ACC112 (cell line): ENCODE data around the gene LY9.

Source experiments
- H2AFZ ChIP-seq: fragments of 200-600 bp; sonication (generic); one replicate; pipeline ENCODE4 v1.6.0; 2017; ENCODE audit warnings: antibody characterized with exemption, low read length; ENCODE audit not compliant: unreplicated experiment
- H3K27ac ChIP-seq: fragments of 200-600 bp; sonication (generic); 2 replicates; pipeline ENCODE4 v1.5.1; 2014; ENCODE audit warnings: low read depth, mild to moderate bottlenecking, antibody characterized with exemption, low read length, moderate library complexity
- H3K27me3 ChIP-seq: fragments of 200-600 bp; sonication (generic); 2 replicates; pipeline ENCODE4 v1.6.1; 2014; ENCODE audit warnings: mild to moderate bottlenecking, antibody characterized with exemption, low read length, moderate library complexity, mixed read lengths; ENCODE audit not compliant: insufficient read depth
- H3K36me3 ChIP-seq: fragments of 200-600 bp; sonication (generic); 2 replicates; pipeline ENCODE4 v1.6.1; 2016; ENCODE audit warnings: mild to moderate bottlenecking, antibody characterized with exemption, low read length, moderate library complexity, mixed read lengths; ENCODE audit not compliant: insufficient read depth
- H3K4me1 ChIP-seq: fragments of 200-600 bp; sonication (generic); one replicate; pipeline ENCODE4 v1.6.1; 2016; ENCODE audit warnings: low read length, mixed read lengths; ENCODE audit not compliant: insufficient read depth, unreplicated experiment, control insufficient read depth
- H3K4me3 ChIP-seq: fragments of 200-600 bp; sonication (generic); 2 replicates; pipeline ENCODE4 v1.5.1; 2014; ENCODE audit warnings: mild to moderate bottlenecking, low read depth, low read length
- H3K79me2 ChIP-seq: fragments of 200-600 bp; sonication (generic); one replicate; pipeline ENCODE4 v1.6.0; 2016; ENCODE audit warnings: low read length; ENCODE audit not compliant: control insufficient read depth, unreplicated experiment, insufficient read depth

LY9 gene

DNA sequence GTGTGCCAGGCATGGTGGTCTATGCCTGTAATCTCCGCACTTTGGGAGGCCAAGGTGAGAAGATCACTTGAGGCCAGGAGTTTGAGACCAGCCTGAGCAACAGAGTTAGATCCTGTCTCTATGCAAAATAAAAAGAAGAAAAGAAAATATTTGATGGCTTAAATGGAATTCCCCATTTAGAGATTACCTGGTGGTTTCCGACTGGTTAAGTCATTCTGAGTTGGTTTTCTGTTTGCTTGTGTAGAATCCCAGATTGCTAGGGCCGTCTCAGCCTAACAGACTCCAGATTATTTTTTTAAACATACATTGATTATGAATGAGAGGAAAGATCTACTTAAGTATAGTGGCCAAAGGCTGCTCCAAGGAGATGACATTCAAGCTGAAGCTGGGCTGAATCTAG is 22.9 kb upstream of the LY9 start:
- no peaks in the 10 kb centered on the region for H3K36me3 ChIP-seq
- H3K27me3 ChIP-seq: peaks cover 29% of the 10 kb centered on the region
- H3K27ac ChIP-seq: no peak overlapping the region
- no peak overlapping the region for H3K4me3 ChIP-seq
- H3K79me2 ChIP-seq: no peaks in the 10 kb centered on the region
- H3K4me1 ChIP-seq: no peaks in the 10 kb centered on the region
- no peak overlapping the region for H2AFZ ChIP-seq

DNA sequence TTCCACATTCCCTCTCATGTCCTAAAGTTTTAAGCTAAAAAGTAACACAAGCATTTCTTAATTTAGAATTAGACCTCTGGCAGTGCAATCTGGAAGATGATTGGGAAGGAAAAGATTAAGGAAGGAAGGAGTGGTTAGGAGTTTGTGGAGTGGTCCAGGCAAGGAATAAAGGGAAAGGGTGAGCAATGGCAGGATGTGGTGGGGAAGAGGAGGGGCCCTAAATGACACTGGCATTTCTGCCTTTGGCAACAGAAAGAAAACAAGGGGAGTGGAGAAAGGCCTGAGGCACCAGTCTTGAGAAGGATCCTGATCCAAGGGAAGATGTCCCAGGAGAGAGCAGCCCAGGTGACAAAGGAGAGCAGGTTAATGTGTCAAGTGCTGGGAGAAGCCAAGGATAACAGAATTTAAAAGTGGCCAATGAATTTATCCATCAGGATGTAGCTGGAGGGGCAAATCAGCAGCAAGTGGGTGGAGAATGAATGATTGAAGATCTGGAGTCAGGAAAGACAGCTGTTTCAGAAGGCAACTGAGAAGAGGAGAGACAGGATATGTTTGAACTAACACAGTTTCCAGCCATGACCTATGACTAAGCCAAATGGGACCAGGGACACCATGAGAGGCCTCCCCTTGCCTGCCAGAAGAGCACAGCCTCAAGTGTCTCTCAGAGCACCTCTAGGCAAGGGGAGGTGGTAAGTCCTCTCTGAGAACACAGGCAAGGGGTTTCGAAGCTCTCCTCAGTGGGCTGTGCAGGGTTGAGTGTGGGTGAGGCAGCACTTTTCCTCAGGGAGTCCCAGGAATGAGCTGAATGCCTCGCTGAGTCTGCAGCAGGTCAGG is 20.9 kb upstream of the LY9 start:
- no peaks in the 10 kb centered on the region for H3K36me3 ChIP-seq
- no peak overlapping the region for H3K4me3 ChIP-seq
- H3K79me2 ChIP-seq: no peaks in the 10 kb centered on the region
- H3K4me1 ChIP-seq: no peaks in the 10 kb centered on the region
- H3K27me3 ChIP-seq: peaks cover 24% of the 10 kb centered on the region
- H2AFZ ChIP-seq: no peak overlapping the region
- H3K27ac ChIP-seq: no peak overlapping the region

DNA sequence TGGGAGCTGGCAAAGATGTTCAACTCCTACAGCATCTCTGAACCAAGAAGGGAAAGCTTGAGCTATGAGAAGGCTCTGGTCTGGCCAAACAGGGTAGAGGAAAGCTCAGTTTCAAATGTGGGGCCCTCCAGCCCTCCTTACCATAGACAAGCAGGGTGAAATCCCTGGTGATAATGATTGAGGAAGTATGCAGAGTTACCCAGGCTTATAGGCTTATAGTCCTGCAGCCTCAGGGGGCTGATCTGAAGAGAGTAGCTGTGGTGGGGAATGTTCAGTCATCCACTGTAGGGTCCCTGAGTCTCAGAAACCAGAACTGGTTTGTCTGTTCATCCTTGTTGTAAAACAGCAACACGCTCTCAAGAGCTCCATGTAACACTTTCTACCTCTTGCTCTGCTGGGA is 19.8 kb upstream of the LY9 start:
- Histone ChIP-seq H3K4me3 (no peak overlapping the region), H3K79me2 (no peaks in the 10 kb centered on the region), H3K36me3 (no peaks in the 10 kb centered on the region), H3K4me1 (no peaks in the 10 kb centered on the region), H3K27ac (no peak overlapping the region), H2AFZ (no peak overlapping the region), H3K27me3 (peaks cover 22% of the 10 kb centered on the region)

DNA sequence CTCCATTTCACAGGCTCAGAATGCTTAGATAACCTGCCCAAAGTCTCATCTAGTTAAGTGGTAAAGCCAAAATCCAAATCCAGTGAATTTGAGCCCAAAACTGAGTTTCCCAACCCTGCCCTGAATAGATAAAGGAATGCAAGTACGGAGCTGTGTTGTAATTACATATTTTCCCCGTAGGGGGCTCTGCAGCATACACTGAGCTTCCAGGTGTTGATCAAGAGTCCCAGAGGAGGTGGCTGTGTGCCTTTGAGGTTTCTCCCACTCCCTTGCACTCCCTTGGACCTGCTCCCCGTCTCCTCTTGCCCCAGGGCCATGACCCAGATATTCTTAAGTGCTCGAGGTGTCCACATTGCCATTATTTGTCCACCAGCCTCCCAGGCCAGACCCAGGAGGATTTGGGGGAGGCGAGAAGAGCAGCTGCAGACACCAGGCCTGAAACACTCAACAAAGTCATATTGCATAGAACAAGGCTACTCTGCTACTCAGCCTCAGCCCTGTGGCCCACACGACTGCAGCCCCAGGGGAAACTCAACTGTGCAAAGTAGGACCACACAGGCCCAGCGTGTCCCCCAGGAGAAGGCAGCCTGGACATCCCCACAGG is 18.4 kb upstream of the LY9 start:
- Histone ChIP-seq H3K27ac (no peak overlapping the region), H3K27me3 (peaks cover 16% of the 10 kb centered on the region; the same call in 1 of the 2 replicates), H2AFZ (no peak overlapping the region), H3K79me2 (no peaks in the 10 kb centered on the region), H3K4me3 (no peak overlapping the region), H3K36me3 (no peaks in the 10 kb centered on the region), H3K4me1 (no peaks in the 10 kb centered on the region)

DNA sequence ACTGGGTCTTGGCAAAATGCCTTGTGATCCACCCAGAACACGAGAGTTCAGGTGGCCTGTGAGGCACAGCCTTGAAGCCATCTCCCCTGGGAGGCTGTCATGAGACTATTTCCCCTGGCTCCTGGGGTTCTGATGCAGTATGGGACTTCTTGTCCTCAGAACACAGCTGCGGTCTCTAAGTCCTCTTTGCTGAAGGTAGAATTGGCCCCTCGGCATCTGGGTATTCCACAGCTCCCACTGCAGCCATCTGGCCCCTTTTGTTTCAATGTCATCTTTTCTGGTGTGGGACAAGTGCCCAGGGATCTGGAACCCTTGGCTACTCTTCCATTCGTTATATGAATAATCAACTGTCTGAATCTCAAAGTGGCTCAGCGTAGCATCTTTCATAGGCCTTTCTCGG is 17.0 kb upstream of the LY9 start:
- Histone ChIP-seq H3K36me3 (no peaks in the 10 kb centered on the region), H3K27ac (no peak overlapping the region), H3K27me3 (peaks cover 8% of the 10 kb centered on the region; the same call in 1 of the 2 replicates), H3K79me2 (no peaks in the 10 kb centered on the region), H3K4me1 (no peaks in the 10 kb centered on the region), H2AFZ (no peak overlapping the region), H3K4me3 (no peak overlapping the region)

DNA sequence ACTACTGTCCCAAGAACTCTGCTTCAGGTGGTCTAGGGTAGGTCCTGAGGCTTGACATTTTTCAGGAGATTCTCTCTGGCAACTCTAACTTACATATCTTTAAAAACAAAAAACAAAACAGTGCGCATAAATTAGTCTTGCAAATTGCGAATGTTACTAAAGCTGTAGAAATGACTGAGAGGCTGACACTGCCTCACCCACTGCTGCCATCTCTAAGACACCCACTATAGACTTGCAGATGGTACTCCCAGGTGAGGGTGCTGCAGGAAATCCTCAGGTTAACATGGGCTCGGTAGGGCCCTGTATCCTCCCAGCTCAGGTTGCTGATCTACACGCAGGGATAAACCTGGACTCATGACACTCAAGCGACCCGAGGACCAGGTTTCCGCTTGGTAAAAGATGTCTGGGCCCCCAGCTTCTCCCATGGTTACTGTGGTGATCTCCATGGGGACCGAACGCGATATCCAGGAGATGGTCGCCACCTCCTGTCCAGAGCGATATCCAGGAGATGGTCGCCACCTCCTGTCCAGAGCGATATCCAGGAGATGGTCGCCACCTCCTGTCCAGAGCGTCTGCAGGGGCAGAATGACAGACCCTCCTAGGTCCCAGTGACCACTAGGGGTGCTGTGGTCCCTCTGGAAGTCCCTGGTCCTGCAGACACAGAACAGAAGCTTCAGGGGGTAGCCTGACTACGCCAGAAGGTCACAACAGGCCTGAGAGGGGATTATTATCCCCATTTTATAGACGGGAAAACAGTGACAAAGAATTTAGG is 16.2 kb upstream of the LY9 start:
- Histone ChIP-seq H2AFZ (no peak overlapping the region), H3K79me2 (no peaks in the 10 kb centered on the region), H3K4me1 (no peaks in the 10 kb centered on the region), H3K27ac (no peak overlapping the region), H3K36me3 (no peaks in the 10 kb centered on the region), H3K27me3 (no peaks in the 10 kb centered on the region), H3K4me3 (no peak overlapping the region)

DNA sequence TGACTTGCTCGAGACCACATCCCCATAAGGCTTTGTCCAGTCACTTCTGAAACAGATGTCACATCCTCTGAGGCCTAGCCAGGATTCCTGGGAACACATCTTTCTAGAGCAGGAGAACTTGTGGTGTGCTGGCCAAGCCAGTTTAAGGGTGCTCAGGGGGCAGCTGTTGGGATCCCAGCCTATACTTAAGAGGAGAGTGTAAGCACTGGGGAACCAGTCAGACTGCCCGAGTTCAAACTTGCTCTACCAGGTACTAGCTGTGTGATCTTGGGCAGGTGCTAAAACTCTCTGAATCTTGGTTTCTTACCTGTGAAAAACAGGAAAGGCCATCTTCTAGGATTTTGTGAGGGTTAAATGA is 15.6 kb upstream of the LY9 start:
- H3K36me3 ChIP-seq: no peaks in the 10 kb centered on the region
- no peaks in the 10 kb centered on the region for H3K27me3 ChIP-seq
- no peaks in the 10 kb centered on the region for H3K79me2 ChIP-seq
- H3K4me1 ChIP-seq: no peaks in the 10 kb centered on the region
- H3K27ac ChIP-seq: no peak overlapping the region
- H3K4me3 ChIP-seq: no peak overlapping the region
- no peak overlapping the region for H2AFZ ChIP-seq

DNA sequence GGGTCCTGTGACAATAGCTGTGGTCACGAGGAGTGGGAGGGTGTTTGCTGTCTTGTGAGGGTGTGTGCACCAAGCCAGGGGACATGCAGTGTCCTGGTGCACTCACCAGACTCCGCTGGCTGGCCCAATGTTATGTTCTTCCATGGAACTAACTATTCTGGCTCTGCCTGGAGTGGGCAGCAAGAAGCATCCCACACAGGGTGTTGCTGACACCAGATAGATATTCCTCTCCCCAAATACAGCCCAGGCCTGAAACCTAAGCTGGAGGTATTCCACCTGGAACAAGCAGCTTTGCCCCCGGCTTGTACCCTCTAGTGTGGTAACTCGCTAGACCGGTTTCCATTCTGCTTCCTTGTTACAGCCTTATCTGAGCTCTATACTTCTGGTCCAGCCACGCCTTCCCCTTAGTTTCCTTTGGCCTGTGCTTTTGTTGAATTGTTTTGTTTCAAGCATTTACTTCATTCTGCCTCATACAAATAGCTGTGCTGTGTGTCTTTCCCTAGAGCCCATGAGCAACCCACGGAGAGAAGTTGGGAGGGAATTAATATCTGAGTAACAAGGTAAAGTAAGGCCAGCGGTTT is 14.7 kb upstream of the LY9 start:
- no peak overlapping the region for H3K4me3 ChIP-seq
- H3K27ac ChIP-seq: no peak overlapping the region

DNA sequence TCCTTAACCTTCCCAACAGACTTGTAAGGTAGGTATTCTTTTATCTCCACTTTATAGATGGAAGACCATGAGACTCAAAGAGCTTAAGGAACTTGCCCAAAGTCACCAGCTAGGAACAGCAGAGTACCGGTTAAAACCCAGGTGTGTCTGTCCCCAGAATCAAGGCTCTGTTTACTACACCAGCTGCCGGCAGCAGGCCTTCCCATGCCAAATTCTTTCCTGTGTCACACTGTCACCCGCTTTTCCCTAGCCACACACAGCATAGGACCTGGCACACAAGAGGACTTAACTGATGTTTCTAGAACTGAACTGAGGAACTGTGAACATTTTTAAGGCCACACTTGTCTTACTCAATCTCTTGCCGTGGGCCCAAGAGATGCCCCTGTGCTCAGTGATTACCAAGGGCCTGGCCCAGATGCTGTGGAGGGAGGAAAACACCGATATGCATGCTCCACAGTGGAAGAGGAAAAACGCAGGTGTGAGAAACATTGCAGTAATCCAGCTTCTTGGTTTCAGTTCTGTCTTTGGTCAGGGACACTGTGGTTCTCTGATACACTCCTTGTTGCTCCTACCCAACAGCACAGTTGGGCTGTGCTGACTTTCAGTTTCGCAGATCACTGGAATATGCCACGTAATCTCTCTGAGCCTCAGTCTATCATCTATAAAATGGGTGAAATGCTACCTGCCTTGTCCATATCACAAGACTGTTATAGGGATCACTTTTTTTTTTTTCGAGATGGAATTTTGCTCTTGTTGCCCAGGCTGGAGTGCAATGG is 13.9 kb upstream of the LY9 start:
- H3K36me3 ChIP-seq: no peaks in the 10 kb centered on the region
- H3K4me3 ChIP-seq: no peak overlapping the region
- no peak overlapping the region for H2AFZ ChIP-seq
- H3K4me1 ChIP-seq: no peaks in the 10 kb centered on the region
- no peaks in the 10 kb centered on the region for H3K27me3 ChIP-seq
- H3K27ac ChIP-seq: no peak overlapping the region
- no peaks in the 10 kb centered on the region for H3K79me2 ChIP-seq

More for the DNA sequence above, 14.7 kb upstream of the LY9 start:
- Histone ChIP-seq H2AFZ (no peak overlapping the region), H3K4me1 (no peaks in the 10 kb centered on the region), H3K79me2 (no peaks in the 10 kb centered on the region), H3K27me3 (no peaks in the 10 kb centered on the region), H3K36me3 (no peaks in the 10 kb centered on the region)
